Measurements from ENCODE around the gene CXXC5. TPM values are rescaled to one million over a fixed set of nuclear protein-coding genes. Genes with fewer than 3 reads are reported as not detected.
A peak's percentile ranks its signal among the peaks of the same experiment; 100 is the strongest.

Gene CXXC5
- total RNA-seq, 1 donor from 2014 or later: 151 TPM

- peaks cover 40% of the 10 kb centered on the region for H3K4me1 Mint-ChIP-seq (ENCODE audit: low read depth, unreplicated experiment)
- no peaks in the 10 kb centered on the region for H3K9me3 ChIP-seq (ENCODE audit: insufficient read depth, low read depth, low read length)
- H3K27ac ChIP-seq (ENCODE audit: low read depth, low read length): peak overlapping the region; percentile 71
- FAIRE-seq (no peak), DNase-seq (ENCODE audit: low read depth) (no peak)
- no peaks in the 10 kb centered on the region for H3K36me3 ChIP-seq (ENCODE audit: insufficient read depth, low read length)
- H3K27ac Mint-ChIP-seq (ENCODE audit: unreplicated experiment): peak overlapping the region; percentile 94
- H2AFZ ChIP-seq (ENCODE audit: low read depth, low read length): peak overlapping the region; percentile 23
- peak overlapping the region; percentile 72 for H3K9ac ChIP-seq (ENCODE audit: low read length)
- peaks cover 6% of the 10 kb centered on the region for H3K36me3 Mint-ChIP-seq (ENCODE audit: low read depth, unreplicated experiment)
- no peak overlapping the region for H3K4me3 ChIP-seq (ENCODE audit: insufficient read depth, low read depth, low read length)
- H3K4me3 Mint-ChIP-seq (ENCODE audit: unreplicated experiment): peak overlapping the region; percentile 71
- no peaks in the 10 kb centered on the region for H4K20me1 ChIP-seq (ENCODE audit: insufficient read depth, low read length)
- TF ChIP-seq EZH2 (IDR thresholded peaks at IDR 0.05; ENCODE audit: insufficient read depth, low read length): no peak
- TF ChIP-seq CTCF (IDR thresholded peaks at IDR 0.05; ENCODE audit: insufficient read depth, low read depth, low read length): no peak
- no peaks in the 10 kb centered on the region for H3K27me3 ChIP-seq (ENCODE audit: insufficient read depth, low read length)
- peak overlapping the region; percentile 89 for H3K4me2 ChIP-seq (ENCODE audit: low read length)
- peaks cover 27% of the 10 kb centered on the region for H3K4me1 ChIP-seq (ENCODE audit: insufficient read depth, low read length)
- H3K9me3 Mint-ChIP-seq (ENCODE audit: unreplicated experiment): peaks cover 4% of the 10 kb centered on the region
- H3K27me3 Mint-ChIP-seq (ENCODE audit: low read depth, unreplicated experiment): no peaks in the 10 kb centered on the region
- H3K79me2 ChIP-seq (ENCODE audit: insufficient read depth, low read length): no peaks in the 10 kb centered on the region
Measured at GRCh38 chr5:139709582-139710318, 61.6 kb downstream of the CXXC5 start.

- H2AFZ ChIP-seq (ENCODE audit: low read depth, low read length): peak overlapping the region; percentile 13
- no peaks in the 10 kb centered on the region for H3K79me2 ChIP-seq (ENCODE audit: insufficient read depth, low read length)
- H3K4me3 ChIP-seq (ENCODE audit: insufficient read depth, low read depth, low read length): peak overlapping the region; percentile 63
- peaks cover 27% of the 10 kb centered on the region for H3K4me1 ChIP-seq (ENCODE audit: insufficient read depth, low read length)
- TF ChIP-seq EZH2 (IDR thresholded peaks at IDR 0.05; ENCODE audit: insufficient read depth, low read length) (no peak), CTCF (IDR thresholded peaks at IDR 0.05; ENCODE audit: insufficient read depth, low read depth, low read length) (no peak)
- peak overlapping the region; percentile 71 for H3K27ac ChIP-seq (ENCODE audit: low read depth, low read length)
- peak overlapping the region; percentile 89 for H3K4me2 ChIP-seq (ENCODE audit: low read length)
- Mint-ChIP-seq H3K9me3 (ENCODE audit: unreplicated experiment) (peaks cover 4% of the 10 kb centered on the region), H3K27me3 (ENCODE audit: low read depth, unreplicated experiment) (no peaks in the 10 kb centered on the region), H3K4me3 (ENCODE audit: unreplicated experiment) (peak overlapping the region; percentile 71), H3K36me3 (ENCODE audit: low read depth, unreplicated experiment) (peaks cover 6% of the 10 kb centered on the region), H3K4me1 (ENCODE audit: low read depth, unreplicated experiment) (peaks cover 35% of the 10 kb centered on the region), H3K27ac (ENCODE audit: unreplicated experiment) (peak overlapping the region; percentile 94)
- peak overlapping the region; percentile 72 for H3K9ac ChIP-seq (ENCODE audit: low read length)
- H3K9me3 ChIP-seq (ENCODE audit: insufficient read depth, low read depth, low read length): no peaks in the 10 kb centered on the region
- FAIRE-seq (no peak), DNase-seq (ENCODE audit: low read depth) (peak; percentile 37)
- H4K20me1 ChIP-seq (ENCODE audit: insufficient read depth, low read length): no peaks in the 10 kb centered on the region
- no peaks in the 10 kb centered on the region for H3K27me3 ChIP-seq (ENCODE audit: insufficient read depth, low read length)
- H3K36me3 ChIP-seq (ENCODE audit: insufficient read depth, low read length): no peaks in the 10 kb centered on the region
Measured at GRCh38 chr5:139710319-139711066, 62.3 kb downstream of the CXXC5 start.
